ENCODE results near the gene EFCAB8. TPM values are rescaled to one million over a fixed set of nuclear protein-coding genes. Genes with fewer than 3 reads are reported as not detected.

The EFCAB8 gene
- total RNA-seq, 1 experiment from 2014 or later: not detected

DNA sequence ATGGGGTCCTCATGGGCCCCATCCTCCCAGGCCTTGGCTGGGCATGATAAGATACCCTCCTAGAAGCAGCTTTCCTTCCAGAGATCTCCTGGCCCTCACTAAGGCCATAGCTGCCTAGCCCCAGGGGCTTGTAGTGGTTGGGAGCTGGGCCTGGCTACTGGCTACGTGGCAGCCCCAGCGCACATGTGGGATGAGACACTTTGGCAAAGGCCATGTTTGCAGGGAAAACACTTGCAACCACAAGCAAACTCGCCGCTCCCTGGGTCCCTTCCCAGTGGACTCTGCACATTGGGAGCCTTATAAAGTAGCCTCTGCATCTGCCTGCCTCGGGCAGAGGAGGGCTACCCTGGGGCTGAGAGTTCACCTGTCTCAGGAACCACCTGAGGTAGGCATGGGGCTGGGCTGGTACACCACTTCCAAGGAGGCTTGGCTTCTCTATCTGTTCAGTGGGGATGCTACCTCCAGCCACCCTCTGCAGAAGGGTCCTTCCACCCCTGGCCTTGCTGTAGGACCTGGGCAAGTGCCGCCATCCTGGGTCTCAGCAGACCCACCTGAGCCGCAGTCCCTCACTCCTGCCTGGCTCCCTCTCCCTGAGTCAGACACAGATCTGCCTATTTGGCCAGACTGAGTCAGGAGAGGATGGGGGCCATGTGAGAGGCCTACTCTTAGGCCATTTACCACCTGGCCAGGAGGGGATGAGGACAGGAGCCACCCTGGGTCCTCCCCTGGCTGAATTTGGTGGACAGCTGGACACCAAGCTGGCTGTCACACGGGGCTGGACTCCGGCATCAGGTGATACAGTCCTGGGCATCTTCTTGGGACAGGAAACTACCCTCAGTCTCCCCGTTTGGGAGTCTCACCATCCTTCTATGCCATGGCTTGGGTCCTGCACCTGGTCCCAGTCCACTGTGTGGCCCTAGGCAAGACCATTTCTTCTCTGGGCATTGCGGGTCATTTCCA lies 148.9 kb downstream of the EFCAB8 start, which contains the start of gene BPIFB2:
Gene BPIFB2 (plus strand): TSS at position 329 of the 960 bp plus-strand sequence. CDS start 871 bp downstream, outside the sequence.
- BruUV-seq (replicated peaks): no TSS peak
- DNase-seq (ENCODE audit: unreplicated experiment): no peak
- Mint-ChIP-seq H3K27me3 (ENCODE audit: insufficient read depth, unreplicated experiment) (peaks cover 42% of the 10 kb centered on the region), H3K9me3 (ENCODE audit: unreplicated experiment) (peaks cover 8% of the 10 kb centered on the region), H3K4me3 (ENCODE audit: unreplicated experiment) (no peak within 1 kb of the TSS), H3K36me3 (ENCODE audit: insufficient read depth, unreplicated experiment) (no peaks in the 10 kb centered on the region), H3K4me1 (ENCODE audit: insufficient read depth, unreplicated experiment) (no peaks in the 10 kb centered on the region), H3K27ac (ENCODE audit: low read depth, unreplicated experiment) (no peak within 1 kb of the TSS)
- ChIA-PET CTCF (interaction anchor here (0.6 to 1.4 kb wide), 2 partner anchors 42 to 217 kb away, joined by 3 read pairs; no protein-coding TSS in a partner anchor), POLR2A (no interaction called here)
- intact Hi-C loops (cut with micrococcal nuclease): no loop called here
- TF ChIP-seq, protein P1, sequence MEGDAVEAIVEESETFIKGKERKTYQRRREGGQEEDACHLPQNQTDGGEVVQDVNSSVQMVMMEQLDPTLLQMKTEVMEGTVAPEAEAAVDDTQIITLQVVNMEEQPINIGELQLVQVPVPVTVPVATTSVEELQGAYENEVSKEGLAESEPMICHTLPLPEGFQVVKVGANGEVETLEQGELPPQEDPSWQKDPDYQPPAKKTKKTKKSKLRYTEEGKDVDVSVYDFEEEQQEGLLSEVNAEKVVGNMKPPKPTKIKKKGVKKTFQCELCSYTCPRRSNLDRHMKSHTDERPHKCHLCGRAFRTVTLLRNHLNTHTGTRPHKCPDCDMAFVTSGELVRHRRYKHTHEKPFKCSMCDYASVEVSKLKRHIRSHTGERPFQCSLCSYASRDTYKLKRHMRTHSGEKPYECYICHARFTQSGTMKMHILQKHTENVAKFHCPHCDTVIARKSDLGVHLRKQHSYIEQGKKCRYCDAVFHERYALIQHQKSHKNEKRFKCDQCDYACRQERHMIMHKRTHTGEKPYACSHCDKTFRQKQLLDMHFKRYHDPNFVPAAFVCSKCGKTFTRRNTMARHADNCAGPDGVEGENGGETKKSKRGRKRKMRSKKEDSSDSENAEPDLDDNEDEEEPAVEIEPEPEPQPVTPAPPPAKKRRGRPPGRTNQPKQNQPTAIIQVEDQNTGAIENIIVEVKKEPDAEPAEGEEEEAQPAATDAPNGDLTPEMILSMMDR (IDR thresholded peaks at IDR 0.05; ENCODE audit: unreplicated experiment): no peak

DNA sequence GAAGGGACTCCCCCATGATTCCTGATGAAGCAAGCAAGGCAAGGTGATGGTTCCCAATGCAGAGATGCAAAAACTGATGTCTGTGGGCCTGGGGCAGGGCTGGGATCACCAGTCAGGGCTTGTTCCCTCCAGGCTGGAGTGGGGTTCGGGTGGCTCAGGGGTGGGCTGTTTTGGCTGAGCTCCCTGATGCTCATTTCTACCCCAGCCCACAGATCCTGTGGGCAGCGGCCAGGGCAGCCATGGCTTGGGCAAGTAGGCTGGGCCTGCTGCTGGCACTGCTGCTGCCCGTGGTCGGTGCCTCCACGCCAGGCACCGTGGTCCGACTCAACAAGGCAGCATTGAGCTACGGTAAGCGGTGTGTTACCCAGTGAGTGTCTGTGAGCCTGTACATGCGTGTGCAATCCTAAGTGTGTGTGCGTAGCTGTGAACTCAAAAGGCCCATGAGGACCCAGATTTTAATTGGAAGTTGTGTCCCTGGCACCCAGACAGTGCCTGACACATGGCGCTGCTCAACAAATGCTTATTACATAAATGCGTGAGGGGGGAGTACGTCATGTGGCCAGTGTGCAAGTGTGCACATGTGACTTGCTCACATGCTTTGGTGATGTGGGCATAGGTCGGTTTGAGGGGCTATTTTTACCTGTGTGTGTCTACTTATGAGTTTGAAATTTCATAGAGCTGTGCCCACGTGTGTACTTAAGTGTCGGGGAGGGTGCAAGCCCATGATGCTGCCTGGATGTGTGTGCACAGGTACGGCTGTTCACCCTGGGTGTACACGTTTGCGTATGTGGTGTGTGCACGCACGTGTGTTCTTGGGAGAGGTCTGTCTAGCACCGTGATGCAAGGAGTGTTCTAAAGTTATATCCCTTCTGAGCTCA lies 149.9 kb downstream of the EFCAB8 start:
- intact Hi-C loops (cut with micrococcal nuclease): no loop called here
- ChIA-PET POLR2A (no interaction called here), CTCF (no interaction called here)
- H3K36me3 Mint-ChIP-seq (ENCODE audit: insufficient read depth, unreplicated experiment): no peaks in the 10 kb centered on the region
- no peaks in the 10 kb centered on the region for H3K4me1 Mint-ChIP-seq (ENCODE audit: insufficient read depth, unreplicated experiment)
- H3K27ac Mint-ChIP-seq (ENCODE audit: low read depth, unreplicated experiment): no peak overlapping the region
- TF ChIP-seq, protein P1 (IDR thresholded peaks at IDR 0.05; ENCODE audit: unreplicated experiment): no peak
- H3K4me3 Mint-ChIP-seq (ENCODE audit: unreplicated experiment): no peak overlapping the region
- H3K27me3 Mint-ChIP-seq (ENCODE audit: insufficient read depth, unreplicated experiment): peaks cover 51% of the 10 kb centered on the region
- no TSS peak for BruUV-seq (replicated peaks)
- peaks cover 8% of the 10 kb centered on the region for H3K9me3 Mint-ChIP-seq (ENCODE audit: unreplicated experiment)
- DNase-seq (ENCODE audit: unreplicated experiment): no peak

- Mint-ChIP-seq H3K4me3 (ENCODE audit: unreplicated experiment) (no peak overlapping the region), H3K4me1 (ENCODE audit: insufficient read depth, unreplicated experiment) (no peaks in the 10 kb centered on the region), H3K27me3 (ENCODE audit: insufficient read depth, unreplicated experiment) (peaks cover 60% of the 10 kb centered on the region), H3K36me3 (ENCODE audit: insufficient read depth, unreplicated experiment) (no peaks in the 10 kb centered on the region), H3K9me3 (ENCODE audit: unreplicated experiment) (peaks cover 8% of the 10 kb centered on the region), H3K27ac (ENCODE audit: low read depth, unreplicated experiment) (no peak overlapping the region)
- TF ChIP-seq, protein P1 (IDR thresholded peaks at IDR 0.05; ENCODE audit: unreplicated experiment): no peak
- no TSS peak for BruUV-seq (replicated peaks)
- intact Hi-C loops (cut with micrococcal nuclease): no loop called here
- POLR2A ChIA-PET: no interaction called here
- DNase-seq (ENCODE audit: unreplicated experiment): no peak
- CTCF ChIA-PET: no interaction called here
Measured at GRCh38 chr20:33009214-33010132, 150.8 kb downstream of the EFCAB8 start.
